ENCODE results near the gene TMIGD2. TPM values are rescaled to one million over a fixed set of nuclear protein-coding genes. Genes with fewer than 3 reads are reported as not detected.
A peak's percentile ranks its signal among the peaks of the same experiment; 100 is the strongest.
"Not testable (repeated sequence)": the region's sequence is repeated elsewhere in the genome, so short reads cannot be mapped to it uniquely, and the experiment has no call there.

TMIGD2 gene
- total RNA-seq, 6 experiments from 2014 or later: 0.24 to 0.32 TPM; not detected in 4

DNA sequence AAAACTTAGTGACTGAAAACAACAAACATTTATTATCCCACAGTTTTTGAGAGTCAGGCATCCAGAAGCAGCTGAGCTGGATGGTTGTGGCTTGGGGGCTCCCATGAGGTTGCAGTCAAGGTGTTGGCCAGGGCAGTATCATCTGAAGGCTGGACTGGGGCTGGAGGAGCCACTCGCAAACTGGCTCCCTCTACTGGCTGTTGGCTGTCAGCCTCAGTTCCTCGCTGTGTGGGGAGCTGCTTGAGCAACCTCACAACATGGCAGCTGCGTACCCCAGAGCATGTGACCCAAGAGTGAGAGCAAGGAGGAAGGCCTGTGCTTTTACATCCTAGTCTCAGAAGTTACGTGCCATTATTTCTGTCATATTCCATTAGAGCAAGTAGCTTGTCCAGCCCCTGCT is 45.6 kb downstream of the TMIGD2 start:
- intact Hi-C loops (cut with DNase I): no loop called here
- DNase-seq (no peak), ATAC-seq (no peak)
- H3K9me3 ChIP-seq: no peaks in the 10 kb centered on the region
- TF ChIP-seq POLR2A (IDR thresholded peaks at IDR 0.05): no peak
- TF ChIP-seq, protein P1, sequence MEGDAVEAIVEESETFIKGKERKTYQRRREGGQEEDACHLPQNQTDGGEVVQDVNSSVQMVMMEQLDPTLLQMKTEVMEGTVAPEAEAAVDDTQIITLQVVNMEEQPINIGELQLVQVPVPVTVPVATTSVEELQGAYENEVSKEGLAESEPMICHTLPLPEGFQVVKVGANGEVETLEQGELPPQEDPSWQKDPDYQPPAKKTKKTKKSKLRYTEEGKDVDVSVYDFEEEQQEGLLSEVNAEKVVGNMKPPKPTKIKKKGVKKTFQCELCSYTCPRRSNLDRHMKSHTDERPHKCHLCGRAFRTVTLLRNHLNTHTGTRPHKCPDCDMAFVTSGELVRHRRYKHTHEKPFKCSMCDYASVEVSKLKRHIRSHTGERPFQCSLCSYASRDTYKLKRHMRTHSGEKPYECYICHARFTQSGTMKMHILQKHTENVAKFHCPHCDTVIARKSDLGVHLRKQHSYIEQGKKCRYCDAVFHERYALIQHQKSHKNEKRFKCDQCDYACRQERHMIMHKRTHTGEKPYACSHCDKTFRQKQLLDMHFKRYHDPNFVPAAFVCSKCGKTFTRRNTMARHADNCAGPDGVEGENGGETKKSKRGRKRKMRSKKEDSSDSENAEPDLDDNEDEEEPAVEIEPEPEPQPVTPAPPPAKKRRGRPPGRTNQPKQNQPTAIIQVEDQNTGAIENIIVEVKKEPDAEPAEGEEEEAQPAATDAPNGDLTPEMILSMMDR (IDR thresholded peaks at IDR 0.05): no peak
- no peaks in the 10 kb centered on the region for H3K27me3 ChIP-seq
- H3K36me3 ChIP-seq: peaks cover 0 to 83% (median 24%) of the 10 kb centered on the region in 4 donors
- WGBS (ENCODE audit: insufficient coverage, low coverage, low lambda C conversion rate, missing lambda C conversion rate): 100% methylated on average over 1 of the region's 4 CpGs
- no peaks in the 10 kb centered on the region for H3K4me1 ChIP-seq
- H3K27ac ChIP-seq: no peak overlapping the region
- H3K4me3 ChIP-seq: no peak overlapping the region

DNA sequence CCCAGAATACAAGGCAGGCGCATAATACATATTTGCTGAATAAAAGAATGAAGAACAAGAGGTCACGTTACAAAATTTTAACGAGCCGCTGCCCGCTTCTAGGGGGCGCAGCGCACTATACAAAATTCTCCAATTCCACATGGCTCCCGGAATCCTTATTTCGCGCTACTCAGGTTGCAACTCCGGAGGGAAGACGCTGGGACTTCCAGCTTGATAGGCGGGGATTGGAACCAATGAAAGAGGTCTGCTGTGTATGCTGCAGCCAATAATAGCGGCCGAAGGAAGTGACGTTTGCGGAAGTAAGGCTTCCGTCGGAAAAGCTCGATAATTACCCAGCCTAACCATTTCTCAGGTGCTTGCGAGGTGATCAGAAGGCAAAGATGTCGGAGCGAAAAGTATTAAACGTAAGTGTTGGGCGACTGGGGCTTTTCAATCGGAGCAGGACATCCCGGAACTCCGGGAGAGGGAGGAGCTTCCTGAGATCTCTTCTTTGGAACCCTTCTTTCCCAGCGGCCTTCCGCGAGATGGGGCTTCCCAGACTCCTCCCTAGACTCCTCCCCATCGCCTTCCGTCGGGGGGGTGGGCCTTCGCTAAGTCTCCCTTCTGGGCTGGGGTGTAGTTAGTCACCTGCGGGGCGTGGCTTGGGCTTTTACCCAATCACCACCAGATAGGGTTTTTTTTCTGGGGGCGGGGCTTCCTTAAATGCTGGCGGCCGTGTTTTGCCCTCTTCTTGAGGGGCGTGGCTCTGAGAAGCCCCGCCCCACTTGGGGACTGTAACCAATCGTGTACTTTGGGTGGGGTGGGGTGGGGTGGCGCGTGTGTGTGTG is 55.2 kb downstream of the TMIGD2 start, which contains the start of gene YJU2:
YJU2 (plus strand) TSS at position 314 of the 827 bp plus-strand sequence; CDS start at position 381, 67 bp downstream.
- WGBS (ENCODE audit: insufficient coverage, low coverage, low lambda C conversion rate, missing lambda C conversion rate): under 1% methylated on average over 36 of the region's 45 CpGs
- DNase-seq (peak; percentile 99 to 100 (median 99)), ATAC-seq (peak; percentile 97 to 98 (median 98))
- H3K36me3 ChIP-seq: peaks cover 4 to 33% (median 12%) of the 10 kb centered on the region in 4 donors
- peak; percentile 51 for TF ChIP-seq POLR2A (IDR thresholded peaks at IDR 0.05)
- TF ChIP-seq, protein P1 (IDR thresholded peaks at IDR 0.05): peak; percentile 24 to 38 (median 30)
- H3K4me3 ChIP-seq: peak within 1 kb of the TSS; percentile 48 to 77 (median 77)
- H3K27me3 ChIP-seq: no peaks in the 10 kb centered on the region
- intact Hi-C loops (cut with DNase I): no loop called here
- H3K9me3 ChIP-seq: no peaks in the 10 kb centered on the region
- H3K4me1 ChIP-seq: peaks cover 0 to 6% (median 3%) of the 10 kb centered on the region in 4 donors
- peak within 1 kb of the TSS; percentile 83 to 96 (median 92) for H3K27ac ChIP-seq

DNA sequence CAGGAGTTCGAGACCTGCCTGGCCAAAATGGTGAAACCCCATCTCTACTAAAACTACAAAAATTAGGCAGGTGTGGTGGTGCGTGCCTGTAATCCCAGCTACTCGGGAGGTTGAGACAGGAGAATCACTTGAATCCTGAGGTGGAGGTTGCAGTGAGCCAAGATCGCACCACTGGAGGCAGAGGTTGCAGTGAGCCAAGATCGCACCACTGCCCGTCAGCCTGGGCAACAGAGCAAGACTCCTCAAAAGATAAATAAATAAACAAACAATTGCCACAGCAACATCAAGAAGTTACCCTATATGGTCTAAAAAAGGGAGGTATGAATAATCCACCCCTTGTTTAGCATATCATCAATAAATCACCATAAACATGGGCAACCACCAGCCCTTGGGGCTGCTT is 56.3 kb downstream of the TMIGD2 start:
- H3K9me3 ChIP-seq; H3K27me3 ChIP-seq; H3K4me3 ChIP-seq; ATAC-seq; intact Hi-C loops (cut with DNase I); H3K4me1 ChIP-seq; H3K27ac ChIP-seq; DNase-seq: not testable (repeated sequence)
- H3K36me3 ChIP-seq: peaks cover 2 to 22% (median 7%) of the 10 kb centered on the region in 4 donors
- WGBS (ENCODE audit: insufficient coverage, low coverage, low lambda C conversion rate, missing lambda C conversion rate): 91% methylated on average over 4 of the region's 6 CpGs

Other genes with a start within 250 kb of the TMIGD2 start
- 10 to 100 TPM; 19.0 to 38.5 (median 27.7) TPM for gene ZBTB7A, start 235.5 kb downstream of the TMIGD2 start, total RNA-seq
- gene MAP2K2, start 178.3 kb downstream of the TMIGD2 start, total RNA-seq: 10 to 100 TPM; 50.2 to 75.7 (median 59.8) TPM
- 100 to 1,000 TPM in 4 of 6 experiments, 10 to 100 TPM in 2; 50.5 to 368 (median 199) TPM for gene CREB3L3, start 148.8 kb downstream of the TMIGD2 start, total RNA-seq
- gene SIRT6, start 119.8 kb downstream of the TMIGD2 start, total RNA-seq: 10 to 100 TPM in 3 of 6 experiments, 1 to 10 TPM in 3; 7.9 to 21.6 (median 10.0) TPM
- 1 to 10 TPM; 1.2 to 4.8 (median 2.7) TPM for gene ANKRD24, start 119.7 kb downstream of the TMIGD2 start, total RNA-seq
- 1 to 10 TPM in 5 of 6 experiments, under 1 TPM in 1; 0.73 to 4.1 (median 2.0) TPM for gene EBI3, start 72.9 kb downstream of the TMIGD2 start, total RNA-seq
- 10 to 100 TPM in 1 of 6 experiments, 1 to 10 TPM in 5; 6.4 to 14.1 (median 8.9) TPM for gene YJU2, start 55.3 kb downstream of the TMIGD2 start, total RNA-seq
- 1 to 10 TPM; 1.7 to 9.7 (median 6.4) TPM for gene SHD, start 23.1 kb downstream of the TMIGD2 start, total RNA-seq
- 1 to 10 TPM in 1 of 6 experiments, under 1 TPM in 3, not detected in 2; 0.19 to 2.2 (median 0.52) TPM for gene FSD1, start 2.2 kb upstream of the TMIGD2 start, total RNA-seq
- 10 to 100 TPM; 21.4 to 51.5 (median 43.0) TPM for gene STAP2, start 36.4 kb upstream of the TMIGD2 start, total RNA-seq
- 10 to 100 TPM in 5 of 6 experiments, 1 to 10 TPM in 1; 6.4 to 21.7 (median 19.6) TPM for gene MPND, start 41.2 kb upstream of the TMIGD2 start, total RNA-seq
- gene SH3GL1, start 98.2 kb upstream of the TMIGD2 start, total RNA-seq: 10 to 100 TPM; 22.6 to 47.7 (median 25.2) TPM
- 1 to 10 TPM; 3.1 to 9.2 (median 3.5) TPM for gene CHAF1A, start 100.3 kb upstream of the TMIGD2 start, total RNA-seq
- 10 to 100 TPM; 47.2 to 79.1 (median 58.8) TPM for gene UBXN6, start 155.4 kb upstream of the TMIGD2 start, total RNA-seq
- 10 to 100 TPM in 5 of 6 experiments, 1 to 10 TPM in 1; 8.4 to 16.3 (median 14.0) TPM for gene HDGFL2, start 169.9 kb upstream of the TMIGD2 start, total RNA-seq
- 10 to 100 TPM; 28.4 to 51.2 (median 39.3) TPM for gene PLIN4, start 216.1 kb upstream of the TMIGD2 start, total RNA-seq
- 100 to 1,000 TPM in 4 of 6 experiments, 10 to 100 TPM in 2; 35.0 to 149 (median 117) TPM for gene PLIN5, start 232.8 kb upstream of the TMIGD2 start, total RNA-seq
- gene LRG1, start 237.6 kb upstream of the TMIGD2 start, total RNA-seq: 1,000 to 10,000 TPM in 2 of 6 experiments, 100 to 1,000 TPM in 4; 331 to 1,334 (median 524) TPM

Measured in right lobe of liver (tissue), 6 donors.